Naive thymus-derived CD8-positive, alpha-beta T cell (primary cell): ENCODE results near the gene TENT4A. TPM values are rescaled to one million over a fixed set of nuclear protein-coding genes. Genes with fewer than 3 reads are reported as not detected.

ENCODE experiments used
- ATAC-seq, 2 donors: fragments of 150-1000 bp; cut with Tn5 transposase in 1 of 2; sonication (Bioruptor Pico), chemical (Tn5 transposase) in 1 of 2; 1 replicate in 1 of 2; 2 replicates in 1 of 2; pipeline ENCODE4 v1.10.0; 2021; ENCODE audit warnings: mild to moderate bottlenecking in 2 of 2, moderate library complexity in 2 of 2
- POLR2A ChIA-PET: fragments of 350-600 bp; sonication (Branson Sonifier 250); formaldehyde crosslinking; loops from one replicate; lab custom pipeline; 2021; ENCODE audit warnings: antibody characterized with exemption; lab: Charles Lee
- DNase-seq, 10 donors: peaks; one replicate each; pipeline versions ENCODE4 v3.0.0 to v3.0.0-alpha.2; 2020 to 2022
- H3K27ac Mint-ChIP-seq, 10 donors: one replicate each; pipeline ENCODE4 v1.8.0; 2020 to 2022; ENCODE audit warnings: mild to moderate bottlenecking in 10 of 10, mixed read lengths in 10 of 10, moderate library complexity in 4 of 10, inconsistent platforms in 1 of 10
- H3K27me3 Mint-ChIP-seq, 5 donors: one replicate each; pipeline ENCODE4 v1.8.0; 2021 to 2022; ENCODE audit warnings: mixed read lengths in 5 of 5
- H3K36me3 Mint-ChIP-seq, 3 donors: one replicate each; pipeline ENCODE4 v1.8.0; 2020 to 2022; ENCODE audit warnings: mixed read lengths in 3 of 3, mild to moderate bottlenecking in 2 of 3, inconsistent platforms in 1 of 3
- H3K4me1 Mint-ChIP-seq, 4 donors: one replicate each; pipeline ENCODE4 v1.8.0; 2021 to 2022; ENCODE audit warnings: mixed read lengths in 4 of 4
- H3K4me3 Mint-ChIP-seq, 10 donors: one replicate each; pipeline ENCODE4 v1.8.0; 2020 to 2022; ENCODE audit warnings: mild to moderate bottlenecking in 10 of 10, mixed read lengths in 10 of 10, moderate library complexity in 6 of 10, inconsistent platforms in 1 of 10
- H3K9me3 Mint-ChIP-seq, 9 donors: one replicate each; pipeline ENCODE4 v1.8.0; 2020 to 2022; ENCODE audit warnings: mixed read lengths in 9 of 9, mild to moderate bottlenecking in 3 of 9, inconsistent platforms in 1 of 9, moderate library complexity in 1 of 9
- polyA plus RNA-seq, 3 donors: library from polyadenylated mRNA; unstranded; fragments of 300-500 nt; fragmentation: Illumina TruSeq; gene quantifications; one replicate each; pipeline ENCODE4 v1.2.3, GENCODE V29; 2021
- total RNA-seq, 8 experiments: library from RNA in 2 of 8; stranded (reverse) in 2 of 8; gene quantifications; one replicate each; pipeline ENCODE4 v1.2.3 and lab custom pipeline; 2021 to 2026

The TENT4A gene
- total and polyA plus RNA-seq, 5 experiments from 2014 or later: 0.72 to 53.7 (median 1.2) TPM

GRCh38 chr5:6736524-6737042, 23.4 kb downstream of the TENT4A start:
- DNase-seq (no peak), ATAC-seq (no peak)
- POLR2A ChIA-PET: interaction anchor here (0.5 to 0.9 kb wide), 2 partner anchors 55 to 104 kb away, joined by 3 read pairs; partner anchors contain the start of gene NSUN2
- Mint-ChIP-seq H3K27me3 (no peaks in the 10 kb centered on the region), H3K36me3 (peaks cover 3 to 68% (median 5%) of the 10 kb centered on the region in 3 donors), H3K4me3 (no peak overlapping the region), H3K4me1 (peaks cover 23 to 50% (median 47%) of the 10 kb centered on the region in 4 donors), H3K27ac (peak overlapping the region in 5 of 10 donors; percentile 10 to 82 (median 43)), H3K9me3 (no peaks in the 10 kb centered on the region)

DNA sequence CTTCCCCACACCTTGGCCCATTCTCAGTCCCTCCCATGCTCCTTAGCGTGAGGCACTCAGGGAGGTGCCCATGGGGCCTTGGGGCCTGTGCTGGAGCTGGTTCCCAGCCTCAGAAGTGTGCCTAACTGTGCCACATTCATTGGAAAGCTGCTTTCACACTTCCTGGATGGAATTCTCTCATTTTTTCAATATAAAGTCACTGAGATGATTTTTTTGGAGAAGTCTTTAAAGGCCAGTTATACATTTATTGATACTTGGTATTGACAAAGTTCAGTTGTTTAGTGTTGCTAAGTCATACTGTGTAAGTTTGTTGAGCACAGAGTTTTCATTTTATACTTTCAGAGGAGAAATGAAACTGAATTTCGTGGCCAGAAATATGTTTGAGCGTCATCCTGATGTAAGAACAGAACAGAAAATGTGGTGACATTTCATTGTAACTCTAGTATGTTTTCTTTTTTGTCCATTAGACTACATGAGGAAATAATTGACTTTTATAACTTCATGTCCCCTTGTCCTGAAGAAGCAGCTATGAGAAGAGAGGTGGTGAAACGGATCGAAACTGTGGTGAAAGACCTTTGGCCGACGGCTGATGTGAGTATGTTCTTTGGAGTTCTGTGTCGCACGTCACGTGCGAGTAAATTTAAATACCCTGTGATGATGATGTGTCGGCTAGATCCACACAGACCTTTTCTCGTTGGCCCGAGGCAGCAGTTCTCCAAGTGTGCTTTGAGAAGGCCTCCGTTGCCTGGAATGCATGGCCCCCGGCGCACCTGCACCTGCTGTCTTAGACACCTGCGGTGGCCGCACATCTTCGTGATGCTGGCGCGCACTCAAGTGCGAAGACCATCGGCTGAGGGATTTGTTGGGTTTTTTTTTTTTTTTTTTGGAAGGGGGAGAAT, 24.1 kb downstream of the TENT4A start:
- no peak overlapping the region for H3K4me3 Mint-ChIP-seq
- peak overlapping the region in 5 of 10 donors; percentile 10 to 82 (median 64) for H3K27ac Mint-ChIP-seq
- ATAC-seq (no peak), DNase-seq (no peak)
- POLR2A ChIA-PET: interaction anchor here (0.5 to 0.9 kb wide), 3 partner anchors 27 to 105 kb away, joined by 3 read pairs; partner anchors contain the start of gene NSUN2
- H3K36me3 Mint-ChIP-seq: peaks cover 3 to 71% (median 5%) of the 10 kb centered on the region in 3 donors
- H3K4me1 Mint-ChIP-seq: peaks cover 20 to 43% (median 40%) of the 10 kb centered on the region in 4 donors
- H3K27me3 Mint-ChIP-seq: no peaks in the 10 kb centered on the region
- no peaks in the 10 kb centered on the region for H3K9me3 Mint-ChIP-seq

DNA sequence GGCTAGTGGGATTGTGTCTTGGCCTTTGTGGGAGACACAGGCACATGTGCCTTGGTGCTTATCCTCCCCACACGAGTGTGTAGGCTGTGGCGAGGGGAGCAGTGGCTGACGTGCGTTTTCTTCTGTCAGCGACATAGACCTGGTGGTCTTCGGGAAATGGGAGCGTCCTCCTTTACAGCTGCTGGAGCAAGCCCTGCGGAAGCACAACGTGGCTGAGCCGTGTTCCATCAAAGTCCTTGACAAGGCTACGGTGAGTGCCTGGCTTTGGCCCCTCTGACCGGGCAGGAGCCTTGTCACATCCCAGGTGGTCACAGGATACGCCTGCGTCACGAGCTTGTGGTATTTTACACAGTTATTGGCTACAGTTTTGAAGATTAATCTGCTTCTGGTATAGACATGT, 26.4 kb downstream of the TENT4A start:
- Mint-ChIP-seq H3K27me3 (no peaks in the 10 kb centered on the region), H3K9me3 (no peaks in the 10 kb centered on the region), H3K27ac (peak overlapping the region in 4 of 10 donors; percentile 25 to 71 (median 67)), H3K4me3 (no peak overlapping the region), H3K4me1 (peaks cover 12 to 25% (median 20%) of the 10 kb centered on the region in 4 donors), H3K36me3 (peaks cover 3 to 75% (median 5%) of the 10 kb centered on the region in 3 donors)
- DNase-seq: no peak
- ATAC-seq: no peak
- POLR2A ChIA-PET: interaction anchor here (0.9 kb wide), 1 partner anchor 117 kb away, joined by 3 read pairs; no protein-coding TSS in a partner anchor

GRCh38 chr5:6740586-6741150, 27.4 kb downstream of the TENT4A start:
- Mint-ChIP-seq H3K9me3 (no peaks in the 10 kb centered on the region), H3K27ac (peak overlapping the region in 4 of 10 donors; percentile 14 to 83 (median 72)), H3K4me3 (no peak overlapping the region), H3K36me3 (peaks cover 3 to 78% (median 5%) of the 10 kb centered on the region in 3 donors), H3K4me1 (peaks cover 4 to 16% (median 11%) of the 10 kb centered on the region in 4 donors), H3K27me3 (no peaks in the 10 kb centered on the region)
- DNase-seq: no peak
- no peak for ATAC-seq
- POLR2A ChIA-PET: interaction anchor here (0.7 to 0.9 kb wide), 2 partner anchors 118 to 134 kb away, joined by 3 read pairs; no protein-coding TSS in a partner anchor

DNA sequence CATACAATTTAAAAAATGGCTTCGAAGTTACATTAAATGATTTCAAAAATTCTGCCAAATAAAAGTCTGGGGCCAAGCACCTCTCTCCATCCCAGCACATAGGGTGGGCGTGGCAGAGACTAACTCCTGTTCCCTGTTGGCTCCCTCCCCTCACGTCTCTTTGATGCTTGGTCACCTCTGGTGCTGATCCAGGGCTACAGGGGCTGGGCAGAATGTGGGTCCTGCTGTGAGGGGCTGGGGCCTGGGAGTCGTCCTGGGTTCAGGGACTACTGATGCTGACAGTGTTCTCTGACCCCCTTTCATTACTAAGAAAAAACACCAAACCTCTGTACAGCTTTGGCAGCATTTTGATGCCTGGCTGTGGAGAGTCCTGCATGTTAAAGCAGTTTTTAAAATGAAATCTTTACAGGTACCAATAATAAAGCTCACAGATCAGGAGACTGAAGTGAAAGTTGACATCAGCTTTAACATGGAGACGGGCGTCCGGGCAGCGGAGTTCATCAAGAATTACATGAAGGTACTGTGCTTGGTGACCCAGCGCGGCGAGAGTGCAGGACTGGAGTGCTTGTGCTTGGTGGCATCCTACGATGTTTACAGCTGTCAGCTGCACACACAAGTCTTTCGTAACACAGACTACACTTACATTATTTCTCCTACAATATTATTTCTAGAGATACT, 29.0 kb downstream of the TENT4A start:
- DNase-seq: no peak

GRCh38 chr5:6743161-6743560, 29.9 kb downstream of the TENT4A start:
- ATAC-seq (no peak), DNase-seq (no peak)
- H3K27ac Mint-ChIP-seq: peak overlapping the region in 6 of 10 donors; percentile 4 to 80 (median 42)
- peaks cover 2 to 5% (median 4%) of the 10 kb centered on the region in 4 donors for H3K4me1 Mint-ChIP-seq
- peaks cover 0 to 80% (median 6%) of the 10 kb centered on the region in 3 donors for H3K36me3 Mint-ChIP-seq
- POLR2A ChIA-PET: no interaction called here
- H3K27me3 Mint-ChIP-seq: no peaks in the 10 kb centered on the region
- H3K4me3 Mint-ChIP-seq: no peak overlapping the region
- H3K9me3 Mint-ChIP-seq: no peaks in the 10 kb centered on the region

More for the DNA sequence above, 29.0 kb downstream of the TENT4A start:
- Mint-ChIP-seq H3K4me3 (no peak overlapping the region), H3K36me3 (peaks cover 3 to 80% (median 6%) of the 10 kb centered on the region in 3 donors), H3K9me3 (no peaks in the 10 kb centered on the region), H3K4me1 (peaks cover 4 to 9% (median 6%) of the 10 kb centered on the region in 4 donors), H3K27ac (peak overlapping the region in 3 of 10 donors; percentile 14 to 71 (median 44)), H3K27me3 (no peaks in the 10 kb centered on the region)
- POLR2A ChIA-PET: no interaction called here
- ATAC-seq: no peak

DNA sequence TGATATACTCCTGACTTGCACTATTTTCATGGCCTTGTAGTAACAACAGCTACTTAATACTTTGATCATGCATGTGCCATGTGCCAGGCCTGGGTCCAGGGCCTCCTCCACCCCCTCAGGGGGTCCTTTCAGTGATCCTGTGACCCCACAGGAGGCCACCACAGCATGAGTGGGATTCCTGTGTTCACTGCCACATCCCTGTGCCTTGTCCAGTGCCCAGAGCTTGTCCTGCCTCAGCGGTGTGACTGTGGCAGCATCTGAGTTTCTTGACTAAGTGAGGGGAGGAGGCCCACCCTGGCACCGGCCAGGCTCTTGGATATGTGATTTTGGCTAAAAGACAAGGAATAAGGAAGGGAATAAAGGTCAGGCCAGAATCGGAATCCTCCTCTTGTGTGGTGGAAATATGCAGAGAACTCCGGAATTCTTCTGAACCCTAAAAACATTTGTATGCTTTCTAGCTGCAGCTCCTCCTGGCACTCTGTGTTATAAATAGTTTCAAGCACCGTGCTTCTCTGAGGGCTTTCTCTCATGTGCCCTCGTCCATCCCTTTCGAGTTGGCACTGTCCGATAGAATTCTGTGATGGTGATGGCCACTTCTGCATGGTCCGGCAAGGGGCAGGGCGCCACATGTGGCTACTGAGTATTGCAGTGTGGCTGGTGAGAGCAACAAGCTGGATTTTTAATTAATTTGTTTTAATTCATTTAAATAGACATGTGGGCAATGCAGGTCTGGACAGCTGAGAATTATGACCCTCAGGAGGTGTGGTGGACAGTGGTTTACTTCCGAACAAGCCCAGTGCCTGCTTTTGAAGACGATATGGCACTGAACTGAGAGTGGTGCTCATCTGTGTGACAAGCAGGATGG, 31.8 kb downstream of the TENT4A start:
- Mint-ChIP-seq H3K27ac (peak overlapping the region in 3 of 10 donors; percentile 37 to 57 (median 49)), H3K27me3 (no peaks in the 10 kb centered on the region), H3K9me3 (no peaks in the 10 kb centered on the region), H3K4me3 (no peak overlapping the region), H3K4me1 (peaks cover 2 to 15% (median 10%) of the 10 kb centered on the region in 4 donors), H3K36me3 (peaks cover 0 to 80% (median 7%) of the 10 kb centered on the region in 3 donors)
- DNase-seq (no peak), ATAC-seq (no peak)
- POLR2A ChIA-PET: interaction anchor here (1.4 kb wide), 1 partner anchor 112 kb away, joined by 5 read pairs; the partner anchor contains the start of genes NSUN2 and SRD5A1

- H3K4me3 Mint-ChIP-seq: no peak overlapping the region
- ATAC-seq: peak; percentile 49 to 61
- POLR2A ChIA-PET: interaction anchor here (1.4 kb wide), 1 partner anchor 112 kb away, joined by 5 read pairs; the partner anchor contains the start of genes NSUN2 and SRD5A1
- no peaks in the 10 kb centered on the region for H3K9me3 Mint-ChIP-seq
- no peaks in the 10 kb centered on the region for H3K27me3 Mint-ChIP-seq
- H3K27ac Mint-ChIP-seq: peak overlapping the region in 2 of 10 donors; percentile 43 to 57
- peaks cover 2 to 15% (median 12%) of the 10 kb centered on the region in 4 donors for H3K4me1 Mint-ChIP-seq
- peaks cover 0 to 81% (median 4%) of the 10 kb centered on the region in 3 donors for H3K36me3 Mint-ChIP-seq
- DNase-seq: peak in 5 of 10 donors; percentile 27 to 65 (median 47)
Measured at GRCh38 chr5:6745706-6746222, 32.5 kb downstream of the TENT4A start.

DNA sequence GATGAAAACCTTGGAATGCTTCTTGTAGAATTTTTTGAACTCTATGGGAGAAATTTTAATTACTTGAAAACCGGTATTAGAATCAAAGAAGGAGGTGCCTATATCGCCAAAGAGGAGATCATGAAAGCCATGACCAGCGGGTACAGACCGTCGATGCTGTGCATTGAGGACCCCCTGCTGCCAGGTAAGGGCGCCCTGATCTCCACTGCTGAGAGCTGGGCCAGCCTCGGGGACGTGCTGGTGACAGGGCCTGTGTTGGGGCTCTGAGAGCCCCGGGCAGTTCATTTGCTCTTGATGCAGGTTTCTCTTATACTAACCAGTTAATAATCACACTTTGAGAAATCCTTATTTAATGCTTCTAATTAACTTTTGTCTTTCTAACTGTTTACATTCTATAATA, 33.0 kb downstream of the TENT4A start:
- DNase-seq (no peak), ATAC-seq (no peak)
- no peak overlapping the region for H3K27ac Mint-ChIP-seq
- POLR2A ChIA-PET: no interaction called here
- H3K9me3 Mint-ChIP-seq: no peaks in the 10 kb centered on the region
- H3K27me3 Mint-ChIP-seq: no peaks in the 10 kb centered on the region
- no peak overlapping the region for H3K4me3 Mint-ChIP-seq
- peaks cover 6 to 15% (median 12%) of the 10 kb centered on the region in 4 donors for H3K4me1 Mint-ChIP-seq
- H3K36me3 Mint-ChIP-seq: peaks cover 0 to 83% (median 5%) of the 10 kb centered on the region in 3 donors

- POLR2A ChIA-PET: no interaction called here
- Mint-ChIP-seq H3K27me3 (no peaks in the 10 kb centered on the region), H3K4me1 (peaks cover 7 to 15% (median 12%) of the 10 kb centered on the region in 4 donors), H3K27ac (peak overlapping the region in 1 of 10 donors; percentile 22), H3K36me3 (peaks cover 0 to 82% (median 7%) of the 10 kb centered on the region in 3 donors), H3K4me3 (no peak overlapping the region), H3K9me3 (no peaks in the 10 kb centered on the region)
- no peak for ATAC-seq
- no peak for DNase-seq
Measured at GRCh38 chr5:6747103-6747502, 33.9 kb downstream of the TENT4A start.

- Mint-ChIP-seq H3K4me1 (peaks cover 7 to 15% (median 12%) of the 10 kb centered on the region in 4 donors), H3K9me3 (no peaks in the 10 kb centered on the region), H3K4me3 (no peak overlapping the region), H3K27ac (no peak overlapping the region), H3K36me3 (peaks cover 0 to 81% (median 14%) of the 10 kb centered on the region in 3 donors), H3K27me3 (no peaks in the 10 kb centered on the region)
- ATAC-seq (no peak), DNase-seq (no peak)
- POLR2A ChIA-PET: no interaction called here
Measured at GRCh38 chr5:6748142-6748541, 34.9 kb downstream of the TENT4A start.
